ENCODE measurements around the gene MYADM.
A peak's percentile ranks its signal among the peaks of the same experiment; 100 is the strongest.
"Not testable (repeated sequence)": the region's sequence is repeated elsewhere in the genome, so short reads cannot be mapped to it uniquely, and the experiment has no call there.

MYADM gene

GRCh38 chr19:53867225-53868090 is at the start of gene MYADM:
Gene MYADM, plus strand, starts transcription at chr19:53867883. Its CDS starts 5,647 bp downstream, at chr19:53873530.
- Histone ChIP-seq H3K27ac (ENCODE audit: low read length) (peak within 1 kb of the TSS; percentile 97), H3K4me1 (ENCODE audit: control insufficient read depth, low read depth, low read length) (peaks cover 14% of the 10 kb centered on the region), H3K36me3 (ENCODE audit: control insufficient read depth, low read depth, low read length) (peaks cover 5% of the 10 kb centered on the region), H3K4me3 (ENCODE audit: low read length) (peak within 1 kb of the TSS; percentile 90), H3K9me3 (ENCODE audit: control insufficient read depth, low read depth, low read length) (no peaks in the 10 kb centered on the region), H3K9ac (ENCODE audit: low read length) (peak within 1 kb of the TSS; percentile 97), H3K27me3 (ENCODE audit: control insufficient read depth, insufficient read depth, low read length) (no peaks in the 10 kb centered on the region)

- Histone ChIP-seq H3K9me3 (ENCODE audit: control insufficient read depth, low read depth, low read length) (no peaks in the 10 kb centered on the region), H3K4me3 (ENCODE audit: low read length) (no peak overlapping the region), H3K36me3 (ENCODE audit: control insufficient read depth, low read depth, low read length) (no peaks in the 10 kb centered on the region), H3K4me1 (ENCODE audit: control insufficient read depth, low read depth, low read length) (no peaks in the 10 kb centered on the region), H3K9ac (ENCODE audit: low read length) (no peak overlapping the region), H3K27me3 (ENCODE audit: control insufficient read depth, insufficient read depth, low read length) (no peaks in the 10 kb centered on the region), H3K27ac (ENCODE audit: low read length) (no peak overlapping the region)
These were observed 48.9 kb upstream of the MYADM start for GRCh38 chr19:53818756-53819155.

GRCh38 chr19:53819861-53820260 is 47.8 kb upstream of the MYADM start:
- Histone ChIP-seq H3K4me3 (ENCODE audit: low read length) (no peak overlapping the region), H3K9me3 (ENCODE audit: control insufficient read depth, low read depth, low read length) (no peaks in the 10 kb centered on the region)

GRCh38 chr19:53823380-53824120 is 44.1 kb upstream of the MYADM start:
- H3K9me3 ChIP-seq (ENCODE audit: control insufficient read depth, low read depth, low read length), result no peaks in the 10 kb centered on the region
- H3K36me3 ChIP-seq (ENCODE audit: control insufficient read depth, low read depth, low read length), result no peaks in the 10 kb centered on the region
- no peak overlapping the region for H3K4me3 ChIP-seq (ENCODE audit: low read length)

More at GRCh38 chr19:53819861-53820260, 47.8 kb upstream of the MYADM start:
- no peaks in the 10 kb centered on the region for H3K4me1 ChIP-seq (ENCODE audit: control insufficient read depth, low read depth, low read length)
- H3K27ac ChIP-seq (ENCODE audit: low read length), result no peak overlapping the region
- H3K9ac ChIP-seq (ENCODE audit: low read length), result no peak overlapping the region
- no peaks in the 10 kb centered on the region for H3K27me3 ChIP-seq (ENCODE audit: control insufficient read depth, insufficient read depth, low read length)
- no peaks in the 10 kb centered on the region for H3K36me3 ChIP-seq (ENCODE audit: control insufficient read depth, low read depth, low read length)

GRCh38 chr19:53824134-53824611 is 43.5 kb upstream of the MYADM start, which contains the start of gene NLRP12:
Gene NLRP12, minus strand, starts transcription at chr19:53824314. Its CDS starts 140 bp downstream, at chr19:53824174.
- H3K9me3 ChIP-seq (ENCODE audit: control insufficient read depth, low read depth, low read length), result no peaks in the 10 kb centered on the region
- no peaks in the 10 kb centered on the region for H3K4me1 ChIP-seq (ENCODE audit: control insufficient read depth, low read depth, low read length)
- H3K27ac ChIP-seq (ENCODE audit: low read length), result no peak within 1 kb of the TSS
- H3K9ac ChIP-seq (ENCODE audit: low read length), result no peak within 1 kb of the TSS
- H3K36me3 ChIP-seq (ENCODE audit: control insufficient read depth, low read depth, low read length), result no peaks in the 10 kb centered on the region
- no peaks in the 10 kb centered on the region for H3K27me3 ChIP-seq (ENCODE audit: control insufficient read depth, insufficient read depth, low read length)
- no peak within 1 kb of the TSS for H3K4me3 ChIP-seq (ENCODE audit: low read length)

More at GRCh38 chr19:53823380-53824120, 44.1 kb upstream of the MYADM start:
- Histone ChIP-seq H3K27ac (ENCODE audit: low read length) (no peak overlapping the region), H3K4me1 (ENCODE audit: control insufficient read depth, low read depth, low read length) (no peaks in the 10 kb centered on the region), H3K27me3 (ENCODE audit: control insufficient read depth, insufficient read depth, low read length) (no peaks in the 10 kb centered on the region), H3K9ac (ENCODE audit: low read length) (no peak overlapping the region)

GRCh38 chr19:53826876-53827275 is 40.8 kb upstream of the MYADM start:
- H3K36me3 ChIP-seq (ENCODE audit: control insufficient read depth, low read depth, low read length), result no peaks in the 10 kb centered on the region
- no peak overlapping the region for H3K4me3 ChIP-seq (ENCODE audit: low read length)

GRCh38 chr19:53828531-53828930 is 39.2 kb upstream of the MYADM start:
- Histone ChIP-seq H3K4me3 (ENCODE audit: low read length) (no peak overlapping the region), H3K4me1 (ENCODE audit: control insufficient read depth, low read depth, low read length) (peaks cover 4% of the 10 kb centered on the region), H3K27ac (ENCODE audit: low read length) (no peak overlapping the region), H3K27me3 (ENCODE audit: control insufficient read depth, insufficient read depth, low read length) (no peaks in the 10 kb centered on the region), H3K9me3 (ENCODE audit: control insufficient read depth, low read depth, low read length) (no peaks in the 10 kb centered on the region), H3K36me3 (ENCODE audit: control insufficient read depth, low read depth, low read length) (no peaks in the 10 kb centered on the region), H3K9ac (ENCODE audit: low read length) (no peak overlapping the region)

More at GRCh38 chr19:53826876-53827275, 40.8 kb upstream of the MYADM start:
- Histone ChIP-seq H3K27ac (ENCODE audit: low read length) (no peak overlapping the region), H3K4me1 (ENCODE audit: control insufficient read depth, low read depth, low read length) (peaks cover 4% of the 10 kb centered on the region), H3K27me3 (ENCODE audit: control insufficient read depth, insufficient read depth, low read length) (no peaks in the 10 kb centered on the region), H3K9me3 (ENCODE audit: control insufficient read depth, low read depth, low read length) (no peaks in the 10 kb centered on the region), H3K9ac (ENCODE audit: low read length) (no peak overlapping the region)

- H3K9ac ChIP-seq (ENCODE audit: low read length); H3K4me1 ChIP-seq (ENCODE audit: control insufficient read depth, low read depth, low read length); H3K36me3 ChIP-seq (ENCODE audit: control insufficient read depth, low read depth, low read length); H3K9me3 ChIP-seq (ENCODE audit: control insufficient read depth, low read depth, low read length); H3K27me3 ChIP-seq (ENCODE audit: control insufficient read depth, insufficient read depth, low read length); H3K27ac ChIP-seq (ENCODE audit: low read length): not testable (repeated sequence)
- peak overlapping the region; percentile 47 for H3K4me3 ChIP-seq (ENCODE audit: low read length)
These were observed 34.8 kb upstream of the MYADM start for GRCh38 chr19:53832861-53833260.

GRCh38 chr19:53838446-53838845 is 29.2 kb upstream of the MYADM start:
- H3K36me3 ChIP-seq (ENCODE audit: control insufficient read depth, low read depth, low read length), result not testable (repeated sequence)
- peak overlapping the region; percentile 62 for H3K27ac ChIP-seq (ENCODE audit: low read length)

GRCh38 chr19:53840241-53840640 is 27.4 kb upstream of the MYADM start:
- not testable (repeated sequence) for H3K9ac ChIP-seq (ENCODE audit: low read length); H3K4me1 ChIP-seq (ENCODE audit: control insufficient read depth, low read depth, low read length); H3K9me3 ChIP-seq (ENCODE audit: control insufficient read depth, low read depth, low read length); H3K36me3 ChIP-seq (ENCODE audit: control insufficient read depth, low read depth, low read length); H3K27me3 ChIP-seq (ENCODE audit: control insufficient read depth, insufficient read depth, low read length); H3K27ac ChIP-seq (ENCODE audit: low read length); H3K4me3 ChIP-seq (ENCODE audit: low read length)

More at GRCh38 chr19:53838446-53838845, 29.2 kb upstream of the MYADM start:
- not testable (repeated sequence) for H3K4me3 ChIP-seq (ENCODE audit: low read length); H3K9me3 ChIP-seq (ENCODE audit: control insufficient read depth, low read depth, low read length); H3K9ac ChIP-seq (ENCODE audit: low read length); H3K4me1 ChIP-seq (ENCODE audit: control insufficient read depth, low read depth, low read length); H3K27me3 ChIP-seq (ENCODE audit: control insufficient read depth, insufficient read depth, low read length)

GRCh38 chr19:53840914-53841313 is 26.8 kb upstream of the MYADM start:
- not testable (repeated sequence) for H3K4me3 ChIP-seq (ENCODE audit: low read length); H3K4me1 ChIP-seq (ENCODE audit: control insufficient read depth, low read depth, low read length); H3K27me3 ChIP-seq (ENCODE audit: control insufficient read depth, insufficient read depth, low read length); H3K27ac ChIP-seq (ENCODE audit: low read length); H3K9me3 ChIP-seq (ENCODE audit: control insufficient read depth, low read depth, low read length); H3K36me3 ChIP-seq (ENCODE audit: control insufficient read depth, low read depth, low read length); H3K9ac ChIP-seq (ENCODE audit: low read length)
